GM19324 (cell line): Measurements from ENCODE around the gene STK31.
"Not testable (repeated sequence)": the region's sequence is repeated elsewhere in the genome, so short reads cannot be mapped to it uniquely, and the experiment has no call there.

ENCODE experiments used
- ATAC-seq: cut with Tn5 transposase; IDR thresholded peaks from one replicate; pipeline ENCODE4 v1.9.1; 2021; ENCODE audit warnings: mild to moderate bottlenecking, moderate library complexity; ENCODE audit not compliant: unreplicated experiment, low FRiP score

The STK31 gene, protein sequence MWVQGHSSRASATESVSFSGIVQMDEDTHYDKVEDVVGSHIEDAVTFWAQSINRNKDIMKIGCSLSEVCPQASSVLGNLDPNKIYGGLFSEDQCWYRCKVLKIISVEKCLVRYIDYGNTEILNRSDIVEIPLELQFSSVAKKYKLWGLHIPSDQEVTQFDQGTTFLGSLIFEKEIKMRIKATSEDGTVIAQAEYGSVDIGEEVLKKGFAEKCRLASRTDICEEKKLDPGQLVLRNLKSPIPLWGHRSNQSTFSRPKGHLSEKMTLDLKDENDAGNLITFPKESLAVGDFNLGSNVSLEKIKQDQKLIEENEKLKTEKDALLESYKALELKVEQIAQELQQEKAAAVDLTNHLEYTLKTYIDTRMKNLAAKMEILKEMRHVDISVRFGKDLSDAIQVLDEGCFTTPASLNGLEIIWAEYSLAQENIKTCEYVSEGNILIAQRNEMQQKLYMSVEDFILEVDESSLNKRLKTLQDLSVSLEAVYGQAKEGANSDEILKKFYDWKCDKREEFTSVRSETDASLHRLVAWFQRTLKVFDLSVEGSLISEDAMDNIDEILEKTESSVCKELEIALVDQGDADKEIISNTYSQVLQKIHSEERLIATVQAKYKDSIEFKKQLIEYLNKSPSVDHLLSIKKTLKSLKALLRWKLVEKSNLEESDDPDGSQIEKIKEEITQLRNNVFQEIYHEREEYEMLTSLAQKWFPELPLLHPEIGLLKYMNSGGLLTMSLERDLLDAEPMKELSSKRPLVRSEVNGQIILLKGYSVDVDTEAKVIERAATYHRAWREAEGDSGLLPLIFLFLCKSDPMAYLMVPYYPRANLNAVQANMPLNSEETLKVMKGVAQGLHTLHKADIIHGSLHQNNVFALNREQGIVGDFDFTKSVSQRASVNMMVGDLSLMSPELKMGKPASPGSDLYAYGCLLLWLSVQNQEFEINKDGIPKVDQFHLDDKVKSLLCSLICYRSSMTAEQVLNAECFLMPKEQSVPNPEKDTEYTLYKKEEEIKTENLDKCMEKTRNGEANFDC

DNA sequence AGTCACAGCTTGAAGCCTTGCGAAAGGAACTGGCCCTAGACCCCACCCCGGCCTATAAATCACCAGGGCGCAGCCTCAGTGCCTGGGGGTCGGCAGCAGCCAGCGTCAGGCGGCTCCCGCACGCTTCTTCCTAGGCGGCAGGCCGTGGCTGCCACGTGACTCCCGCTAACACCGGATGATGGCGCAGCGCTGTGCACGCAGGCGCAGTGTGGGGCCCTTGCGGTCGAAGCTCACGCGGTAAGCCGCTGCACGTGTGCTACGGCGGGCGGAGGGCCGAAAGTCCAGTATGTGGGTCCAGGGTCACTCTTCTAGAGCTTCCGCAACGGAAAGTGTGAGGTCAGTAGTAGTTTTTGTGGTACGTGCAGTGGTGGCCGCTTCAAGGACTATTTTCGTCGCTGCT is at the start of gene STK31:
STK31 (plus strand) TSS at position 220 of the 400 bp plus-strand sequence; CDS start at position 287, 67 bp downstream.
- no peak for ATAC-seq

DNA sequence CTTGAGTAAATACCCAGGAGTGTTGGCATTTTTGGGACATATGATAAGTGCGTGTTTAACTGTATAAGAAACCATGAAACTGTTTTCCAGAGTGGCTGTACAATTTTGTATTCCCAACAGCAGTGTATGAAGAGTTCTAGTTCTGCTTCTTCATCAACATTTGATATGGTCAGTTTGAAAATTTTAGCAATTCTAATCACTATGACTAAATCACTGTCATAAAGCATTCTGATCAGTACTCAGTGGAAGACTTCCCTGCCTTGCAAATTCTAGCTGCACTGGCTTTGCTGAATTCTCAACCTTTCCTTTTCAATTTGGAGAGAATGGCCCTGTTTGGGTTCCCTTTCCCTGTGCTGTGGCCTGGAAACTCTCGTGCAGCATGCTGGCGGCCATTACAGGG is 48.6 kb upstream of the STK31 start:
- ATAC-seq = no peak

DNA sequence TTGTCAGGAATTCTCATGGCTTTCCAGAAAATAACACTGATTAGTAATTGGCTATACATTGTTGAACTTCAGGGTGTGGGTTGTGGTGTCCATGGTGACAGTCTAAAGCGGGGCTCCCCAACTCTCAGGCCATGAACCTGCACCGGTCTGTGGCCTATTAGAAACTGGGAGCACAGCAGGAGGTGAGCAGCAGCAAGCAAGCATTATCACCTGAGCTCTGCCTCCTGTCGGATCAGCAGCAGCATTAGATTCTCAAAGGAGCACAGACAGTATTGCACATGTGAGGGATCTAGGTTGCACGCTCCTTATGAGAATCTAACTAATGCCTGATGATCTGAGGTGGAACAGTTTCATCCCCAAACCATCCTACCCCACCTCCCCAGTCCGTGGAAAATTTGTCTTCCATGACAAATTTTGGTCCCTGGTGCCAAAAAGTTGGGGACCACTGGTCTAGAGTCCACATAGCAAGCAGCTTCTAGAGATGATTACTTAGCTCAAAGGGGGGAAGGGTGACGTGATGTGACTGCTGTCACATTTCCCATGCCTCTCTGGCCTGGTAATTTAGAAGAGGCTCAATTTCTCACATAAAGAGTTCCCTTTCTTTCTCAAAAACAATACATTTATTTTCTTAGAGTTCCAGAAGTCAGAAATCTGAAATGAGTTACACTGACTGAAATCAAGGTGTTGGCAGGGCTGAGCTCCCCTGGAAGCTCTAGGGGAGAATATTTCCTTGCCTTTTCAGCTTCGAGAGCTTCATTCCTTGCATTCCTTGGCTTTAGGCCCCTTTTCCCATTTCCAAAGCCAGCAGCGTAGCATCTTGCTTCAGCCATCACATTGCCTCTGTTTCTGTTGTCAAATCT is 47.7 kb upstream of the STK31 start:
- ATAC-seq = no peak

DNA sequence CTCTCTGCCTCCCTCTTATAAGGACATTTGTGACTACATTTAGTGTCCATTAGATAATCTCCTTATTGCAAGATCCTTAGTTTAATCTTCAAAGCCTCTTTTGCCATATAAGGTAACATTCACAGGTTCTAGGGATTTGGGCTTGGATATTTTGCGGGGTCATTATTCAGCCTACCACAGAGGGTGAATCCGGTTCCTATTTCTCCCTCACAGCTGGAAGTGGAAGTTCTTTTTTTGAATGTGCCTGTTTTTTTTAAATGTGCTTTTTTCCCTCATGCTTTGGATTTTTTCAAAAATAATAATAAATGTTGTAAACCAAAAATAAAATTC is 47.1 kb upstream of the STK31 start:
- no peak for ATAC-seq

DNA sequence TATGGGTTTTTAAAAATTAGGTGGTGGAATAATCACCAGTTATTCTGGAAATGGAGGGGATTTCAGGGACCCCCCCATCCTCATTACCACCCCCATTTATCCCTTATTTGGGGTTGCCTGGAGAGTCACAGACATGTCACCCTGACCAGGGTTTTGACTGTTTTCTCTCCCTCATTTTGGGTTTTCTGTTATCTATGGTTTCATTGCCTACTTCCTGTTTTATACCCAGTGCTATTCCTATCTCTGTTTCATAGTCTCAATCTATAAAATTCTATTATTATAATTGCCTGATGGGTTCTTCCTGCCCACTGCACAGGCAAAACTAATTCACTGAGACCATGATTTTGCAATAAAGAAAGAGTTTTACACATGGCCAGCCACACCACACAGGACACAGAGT is 45.9 kb upstream of the STK31 start:
- no peak for ATAC-seq

DNA sequence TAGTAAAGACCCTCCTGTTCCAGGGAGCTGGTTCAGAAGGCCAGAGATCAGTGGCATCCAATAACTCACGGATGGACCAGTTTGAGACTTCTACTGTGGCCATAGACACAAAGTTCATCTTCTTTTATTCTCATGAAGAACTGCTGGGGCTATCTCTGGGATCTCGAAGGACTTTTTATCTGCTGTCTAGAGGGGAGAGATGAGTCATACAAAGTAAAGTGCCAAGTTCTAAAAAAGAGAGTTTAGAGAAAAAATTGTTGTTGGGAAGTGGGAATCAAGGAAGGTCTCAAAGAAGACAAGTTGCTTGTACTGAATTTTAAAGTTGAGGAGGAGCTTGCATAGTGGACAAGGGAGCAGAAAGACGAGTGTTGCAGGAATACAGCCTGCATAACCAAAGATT is 38.0 kb upstream of the STK31 start:
- no peak for ATAC-seq

DNA sequence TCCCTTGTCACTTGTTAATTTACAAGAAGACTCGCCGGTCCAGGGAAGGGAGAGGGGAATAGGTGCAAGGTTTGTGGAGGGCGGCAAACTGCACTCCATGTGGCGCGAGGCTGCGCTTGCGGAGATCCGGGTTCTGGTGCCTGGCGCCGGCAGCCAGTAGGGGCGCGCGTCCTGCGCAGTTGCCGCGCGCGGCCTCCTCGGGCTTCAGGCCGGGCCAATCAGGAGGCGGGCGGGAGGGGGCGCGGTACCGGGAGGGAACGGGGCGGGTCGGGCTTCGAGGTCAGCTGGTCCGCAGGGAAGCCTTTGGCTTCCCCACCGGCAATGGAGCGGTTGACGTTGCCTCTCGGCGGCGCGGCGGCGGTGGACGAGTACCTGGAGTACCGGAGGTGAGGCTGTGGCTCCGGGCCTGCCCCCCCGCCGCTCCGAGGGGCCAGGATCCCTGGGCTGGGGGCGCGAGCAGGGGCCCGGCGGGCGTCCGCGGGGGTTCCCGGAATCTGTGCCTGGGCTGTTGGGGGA is 30.1 kb upstream of the STK31 start, which contains the start of gene FAM221A:
FAM221A (plus strand) TSS at position 302 of the 516 bp plus-strand sequence; CDS start at position 322, 20 bp downstream.
- ATAC-seq = peak; percentile 99

DNA sequence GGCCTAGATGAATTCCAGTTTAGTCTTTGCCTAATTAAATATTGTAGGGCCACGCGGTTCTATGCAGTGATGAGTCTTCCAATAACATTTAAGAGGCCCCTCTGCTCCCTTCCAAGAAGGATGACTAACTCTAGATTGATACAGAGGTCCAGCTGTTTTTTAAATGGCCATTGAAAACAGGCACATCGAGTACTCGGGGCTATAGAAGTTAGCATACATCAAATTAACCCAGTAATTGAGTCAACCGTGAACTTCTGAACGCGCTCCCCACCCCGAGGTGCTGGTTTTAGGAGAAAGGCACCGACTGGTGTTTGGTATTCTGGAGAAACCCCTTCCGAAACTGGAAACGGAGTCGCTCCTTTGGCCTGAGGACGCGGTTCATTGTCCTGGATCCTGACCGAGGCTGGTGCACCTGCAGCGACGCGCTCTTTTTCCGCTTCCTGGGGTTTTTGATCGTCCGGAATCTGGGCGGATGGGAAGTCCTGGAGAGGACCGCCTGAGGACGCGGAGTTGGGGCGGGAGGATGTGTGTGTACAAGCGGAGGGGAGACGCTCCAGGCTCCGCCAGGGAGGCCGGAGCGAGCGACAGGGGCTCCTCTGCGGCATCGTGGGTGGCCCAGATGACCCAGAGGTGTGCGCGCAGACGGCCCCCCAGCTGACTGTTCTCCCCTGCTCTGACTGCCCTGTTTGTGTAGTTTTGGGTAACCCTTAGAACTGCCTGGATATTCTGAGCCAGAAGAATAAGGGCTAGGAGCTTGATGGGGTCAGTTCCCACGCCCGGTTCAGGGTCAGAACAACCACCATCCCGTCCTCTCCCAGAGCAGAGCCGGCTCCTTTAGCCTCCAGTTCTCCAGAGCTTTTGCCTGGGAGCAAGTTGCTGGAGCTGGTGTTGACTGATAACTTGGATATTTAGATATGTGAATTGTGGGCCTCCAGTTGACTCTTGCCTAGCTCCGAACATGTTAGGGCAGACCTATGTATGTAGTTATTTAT is 29.3 kb upstream of the STK31 start:
- peak; percentile 24 for ATAC-seq

DNA sequence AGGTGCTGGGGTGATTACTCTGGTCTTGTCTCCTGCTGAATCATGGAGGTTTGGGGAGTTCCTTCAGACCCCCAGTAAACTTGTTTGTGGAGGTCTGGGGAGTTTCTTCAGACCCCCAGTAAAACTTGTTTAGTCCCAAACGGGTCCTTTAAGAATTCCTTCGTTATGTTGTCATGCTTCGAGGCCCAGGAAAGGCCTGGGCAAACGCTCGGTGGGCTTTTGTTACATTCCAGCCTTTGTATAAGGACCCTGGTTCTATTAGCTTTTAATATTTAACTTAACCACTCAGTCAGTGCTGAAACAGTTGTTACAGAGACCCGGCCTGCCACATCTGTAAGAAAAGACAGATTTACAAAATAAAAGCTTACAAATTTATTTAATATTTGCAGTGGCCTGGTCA is 26.0 kb upstream of the STK31 start:
- ATAC-seq = not testable (repeated sequence)

DNA sequence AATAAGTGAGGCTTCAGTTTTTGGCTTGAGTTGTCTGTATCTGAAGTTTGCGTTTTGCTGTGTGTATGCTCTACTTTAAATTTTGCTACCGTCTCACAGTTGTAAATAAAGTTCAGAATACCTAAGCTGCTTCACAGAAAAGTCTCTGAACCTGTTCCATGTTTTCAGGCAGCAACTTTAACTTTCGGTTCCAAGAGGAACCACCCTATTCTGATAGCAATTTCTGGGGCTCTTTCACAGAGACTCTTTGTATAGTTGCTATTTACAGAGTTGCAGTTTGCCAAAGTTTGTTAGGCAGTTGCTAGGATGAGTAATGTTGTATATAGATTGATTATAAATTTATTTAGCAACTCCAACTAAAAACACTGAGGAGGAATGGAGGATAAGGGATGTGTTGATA is 24.3 kb upstream of the STK31 start:
- ATAC-seq = no peak

DNA sequence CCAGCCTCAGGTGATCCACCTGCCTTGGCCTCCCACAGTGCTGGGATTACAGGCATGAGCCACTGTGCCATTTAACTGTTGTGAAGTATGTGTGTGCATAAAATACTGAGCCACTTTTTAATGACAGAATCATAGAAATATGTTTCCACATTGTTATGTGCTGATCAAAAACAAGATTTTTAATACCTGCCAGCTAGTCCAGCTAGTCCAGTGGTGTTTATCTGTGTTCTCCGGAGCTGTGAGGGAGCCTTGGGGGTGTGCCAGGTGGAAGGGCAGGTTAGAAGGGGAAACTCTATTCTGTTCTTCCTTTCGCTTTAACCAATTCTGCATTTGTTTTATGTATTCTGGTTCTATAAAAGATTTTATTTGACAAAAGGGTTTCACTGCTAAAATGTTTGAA is 23.0 kb upstream of the STK31 start:
- no peak for ATAC-seq

DNA sequence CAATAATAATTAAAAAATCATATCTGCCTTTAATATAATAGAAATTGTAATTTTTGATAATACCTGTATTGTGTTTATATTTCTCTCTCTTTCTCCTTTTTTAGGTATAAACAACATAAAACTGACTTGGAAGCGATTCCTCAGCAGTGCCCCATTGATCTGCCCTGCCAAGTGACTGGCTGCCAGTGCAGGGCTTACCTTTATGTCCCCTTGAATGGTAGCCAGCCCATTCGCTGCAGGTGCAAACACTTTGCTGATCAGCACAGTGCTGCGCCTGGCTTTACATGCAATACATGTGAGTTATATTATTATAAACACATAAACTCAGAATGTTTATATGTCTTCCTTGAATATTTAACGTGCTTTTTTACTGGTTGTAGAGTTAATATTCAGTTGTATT is 20.9 kb upstream of the STK31 start:
- ATAC-seq = no peak

DNA sequence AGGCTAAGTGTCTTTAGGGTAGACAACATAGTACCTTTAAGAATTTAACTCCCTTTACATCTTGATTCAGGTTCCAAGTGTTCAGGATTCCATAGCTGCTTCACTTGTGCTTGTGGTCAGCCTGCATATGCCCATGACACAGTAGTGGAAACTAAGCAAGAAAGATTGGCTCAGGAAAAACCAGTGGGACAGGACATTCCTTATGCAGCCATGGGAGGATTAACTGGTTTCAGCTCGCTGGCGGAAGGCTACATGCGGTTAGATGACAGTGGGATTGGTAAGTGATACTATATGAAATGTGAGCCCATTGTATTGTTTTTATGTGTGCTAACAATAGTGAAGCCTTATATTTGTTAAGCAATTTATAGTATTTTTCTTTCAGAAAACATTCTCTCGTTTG is 18.7 kb upstream of the STK31 start:
- ATAC-seq = no peak

DNA sequence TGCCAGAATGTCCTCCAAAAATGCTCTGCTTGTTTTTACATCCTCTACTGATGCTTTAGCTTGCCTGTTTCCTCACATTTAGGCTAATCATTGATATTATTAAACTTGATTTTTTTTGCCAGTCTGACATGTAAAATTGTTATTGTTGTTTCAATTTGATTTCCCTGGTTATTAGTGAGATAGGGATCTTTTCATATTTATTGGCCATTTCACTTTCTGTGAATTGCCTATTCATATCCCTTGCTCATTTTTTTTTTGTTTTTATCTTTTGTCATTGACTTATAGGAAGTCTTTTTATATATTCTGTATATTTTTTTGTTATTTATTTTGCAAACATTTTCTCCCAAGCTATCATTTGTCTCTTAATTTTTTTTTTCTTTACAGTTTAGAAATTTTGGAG is 16.8 kb upstream of the STK31 start:
- ATAC-seq = no peak

DNA sequence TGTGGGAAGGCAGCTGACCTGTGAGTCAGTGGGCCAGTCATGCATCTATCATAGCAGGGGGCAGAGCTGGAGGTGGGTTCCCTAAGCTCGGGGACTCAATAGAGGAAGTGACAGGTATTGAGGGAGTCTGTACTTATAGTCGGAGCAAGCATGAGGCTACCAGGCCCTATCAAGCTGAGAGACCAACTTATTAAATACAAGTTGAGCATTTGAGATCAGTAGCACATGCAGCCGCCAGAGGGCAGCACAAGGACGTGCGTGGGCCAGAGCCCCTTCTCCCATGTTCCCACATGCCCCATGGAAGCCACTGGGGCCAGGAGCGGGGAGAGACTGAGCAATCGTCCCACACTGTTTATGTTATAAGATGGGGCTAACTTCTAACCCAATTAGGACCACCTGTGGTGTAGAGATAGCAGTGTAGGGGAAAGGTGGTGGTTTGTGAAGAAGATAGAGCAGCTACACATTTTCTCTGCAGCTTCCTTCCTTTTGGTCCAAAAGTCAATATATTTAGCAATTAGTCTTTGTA is 13.0 kb upstream of the STK31 start:
- ATAC-seq = no peak

DNA sequence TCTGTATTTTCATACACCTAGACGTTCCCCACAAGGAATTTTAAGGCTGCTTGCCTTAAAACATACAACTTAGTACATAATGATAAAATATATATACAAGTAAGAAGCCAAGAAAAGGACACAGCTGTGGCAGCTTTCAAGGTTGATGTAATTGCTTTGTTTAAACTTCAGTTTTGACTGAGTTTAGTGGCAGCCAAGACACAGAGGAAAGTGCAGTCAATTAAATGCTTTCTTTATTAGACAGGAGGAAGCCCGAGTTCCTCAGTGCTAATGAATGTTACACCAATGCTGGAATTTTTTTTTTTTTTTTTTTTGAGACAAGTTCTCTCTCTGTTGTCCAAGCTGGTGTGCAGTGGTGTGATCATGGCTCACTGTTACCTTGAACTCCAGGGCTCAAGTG is 11.2 kb upstream of the STK31 start:
- no peak for ATAC-seq

DNA sequence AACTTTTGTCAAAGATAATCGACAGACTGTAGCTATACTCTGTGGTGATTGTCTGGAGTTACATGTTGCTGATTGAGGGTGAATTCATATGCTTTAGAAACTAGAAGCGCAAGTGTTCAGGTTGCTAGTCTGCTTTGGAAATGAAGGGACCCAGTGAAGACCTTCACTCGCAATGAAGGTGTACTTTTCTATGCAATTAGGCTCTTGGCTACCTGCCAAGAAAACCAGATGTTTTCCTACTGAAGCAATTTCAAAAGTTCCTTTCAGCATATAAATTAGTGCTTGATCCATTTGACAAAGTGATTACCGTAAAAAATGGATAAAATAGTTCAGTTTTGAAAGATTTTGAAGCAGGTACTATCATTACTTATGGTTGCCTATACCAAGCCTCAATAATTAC is 10.0 kb upstream of the STK31 start:
- ATAC-seq = no peak

DNA sequence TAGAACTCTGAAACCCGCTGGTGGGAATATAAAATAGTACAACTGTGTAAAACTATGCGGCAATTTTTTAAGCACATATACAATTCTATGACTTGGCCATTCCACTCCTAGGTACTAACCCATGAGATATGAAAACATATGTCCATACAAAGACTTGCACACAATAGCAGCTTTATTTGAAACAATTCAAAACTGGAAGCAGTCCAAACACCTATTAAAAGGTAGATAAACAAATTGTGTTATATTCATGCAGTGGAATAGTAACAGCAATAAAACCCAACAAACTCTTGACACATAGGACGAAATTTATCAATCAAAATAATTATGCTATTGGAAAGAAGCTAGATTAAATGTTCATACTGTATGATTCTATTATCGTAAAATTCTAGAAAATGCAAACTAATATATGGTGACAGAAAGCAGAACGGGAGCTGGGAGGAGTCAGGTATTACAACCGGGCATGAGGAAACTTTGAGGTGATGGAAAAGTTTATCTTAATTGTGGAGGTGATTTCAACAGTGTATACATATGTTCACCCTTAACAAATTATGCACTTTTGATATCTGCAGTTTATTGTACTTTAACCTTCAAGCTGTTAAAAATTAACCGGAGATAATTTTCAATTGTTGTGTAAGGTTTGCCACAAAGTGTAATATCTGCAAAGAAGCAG is 803 bp upstream of the STK31 start:
- no peak for ATAC-seq
